ENCODE measurements around the gene ARRB1. TPM values are rescaled to one million over a fixed set of nuclear protein-coding genes. Genes with fewer than 3 reads are reported as not detected.
"Not testable (repeated sequence)": the region's sequence is repeated elsewhere in the genome, so short reads cannot be mapped to it uniquely, and the experiment has no call there.

ARRB1 gene
- total and polyA plus RNA-seq, 8 donors: 41.7 to 150 (median 63.2) TPM

- Histone ChIP-seq H3K4me1 (peaks cover 0 to 46% of the 10 kb centered on the region in 2 donors), H3K36me3 (no peaks in the 10 kb centered on the region), H3K27ac (peak overlapping the region; percentile 51 to 78), H3K9me3 (no peaks in the 10 kb centered on the region), H3K4me3 (no peak overlapping the region), H3K27me3 (no peaks in the 10 kb centered on the region)
- DNase-seq: no peak
- TF ChIP-seq CTCF (IDR thresholded peaks at IDR 0.05): no peak
- intact Hi-C loops (cut with DNase I): no loop called here
- ATAC-seq: peak; percentile 79
These were observed 14.3 kb upstream of the ARRB1 start for GRCh38 chr11:75365711-75366181.

- H3K36me3 ChIP-seq; H3K9me3 ChIP-seq; DNase-seq; ATAC-seq; H3K27ac ChIP-seq; H3K27me3 ChIP-seq; H3K4me3 ChIP-seq; intact Hi-C loops (cut with DNase I): not testable (repeated sequence)
- H3K4me1 ChIP-seq: peaks cover 0 to 25% of the 10 kb centered on the region in 2 donors
These were observed 10.8 kb upstream of the ARRB1 start for GRCh38 chr11:75362285-75362684.

GRCh38 chr11:75356613-75357012 is 5.2 kb upstream of the ARRB1 start:
- no peak for DNase-seq
- Histone ChIP-seq H3K36me3 (no peaks in the 10 kb centered on the region), H3K27me3 (no peaks in the 10 kb centered on the region), H3K4me1 (peaks cover 0 to 14% of the 10 kb centered on the region in 2 donors), H3K9me3 (no peaks in the 10 kb centered on the region), H3K4me3 (no peak overlapping the region), H3K27ac (no peak overlapping the region)
- TF ChIP-seq CTCF (IDR thresholded peaks at IDR 0.05): no peak
- ATAC-seq: no peak
- intact Hi-C loops (cut with DNase I): no loop called here

- TF ChIP-seq CTCF (IDR thresholded peaks at IDR 0.05): no peak
- Histone ChIP-seq H3K9me3 (no peaks in the 10 kb centered on the region), H3K4me1 (peaks cover 0 to 24% of the 10 kb centered on the region in 2 donors), H3K36me3 (no peaks in the 10 kb centered on the region), H3K4me3 (no peak overlapping the region), H3K27me3 (no peaks in the 10 kb centered on the region), H3K27ac (no peak overlapping the region)
- no peak for DNase-seq
- intact Hi-C loops (cut with DNase I): no loop called here
- no peak for ATAC-seq
These were observed 3.6 kb upstream of the ARRB1 start for GRCh38 chr11:75355051-75355450.

GRCh38 chr11:75352588-75353206 is 1.2 kb upstream of the ARRB1 start:
- H3K27ac ChIP-seq: peak overlapping the region; percentile 93 to 96
- no peak for TF ChIP-seq CTCF (IDR thresholded peaks at IDR 0.05)
- no peaks in the 10 kb centered on the region for H3K9me3 ChIP-seq
- no peaks in the 10 kb centered on the region for H3K27me3 ChIP-seq
- no peak for DNase-seq
- ATAC-seq: no peak
- peak overlapping the region; percentile 88 to 91 for H3K4me3 ChIP-seq
- intact Hi-C loops (cut with DNase I): no loop called here
- H3K36me3 ChIP-seq: no peaks in the 10 kb centered on the region
- peaks cover 16 to 48% of the 10 kb centered on the region in 2 donors for H3K4me1 ChIP-seq

Data from left lung (tissue), 10 donors.